Vagina (tissue), 2 donors: ENCODE measurements around the gene ASNSD1.

ENCODE experiments used
- POLR2AphosphoS5 ChIP-seq, 2 donors: sonication (generic); formaldehyde crosslinking; IDR thresholded peaks; one replicate each; pipeline ENCODE4 v1.9.0; 2017; ENCODE audit warnings: antibody characterized with exemption in 2 of 2, mild to moderate bottlenecking in 2 of 2, low read depth in 1 of 2; ENCODE audit not compliant: insufficient read depth in 1 of 2
- TF ChIP-seq, protein P1 (sequence below), 3 experiments: fragments of 450-650 bp in 2 of 3; fragments of 200-600 bp in 1 of 3; sonication (generic) in 1 of 3; IDR thresholded peaks; one replicate each; pipeline ENCODE4 v1.5.1; 2017 to 2019; ENCODE audit warnings: antibody characterized with exemption in 3 of 3, mild to moderate bottlenecking in 2 of 3, moderate library complexity in 2 of 3

DNA sequence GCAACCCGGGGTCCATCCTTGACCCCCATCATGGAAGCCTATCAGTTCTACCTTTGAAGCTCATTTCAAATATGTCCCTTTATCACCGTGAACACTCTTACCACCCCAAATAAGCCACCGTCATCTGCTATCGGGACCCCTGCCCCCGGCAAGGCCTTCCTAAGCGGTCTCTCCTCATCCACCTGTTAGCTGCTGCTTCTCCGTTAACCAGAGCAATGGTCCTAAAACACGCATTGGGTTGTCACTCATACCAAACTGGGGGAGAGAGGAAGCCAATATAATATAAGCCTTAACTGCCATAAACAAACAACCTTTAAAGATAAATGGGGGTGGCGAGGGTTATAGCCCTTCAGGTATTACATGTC lies 680 bp downstream of the ASNSD1 start:
- TF ChIP-seq, protein P1, sequence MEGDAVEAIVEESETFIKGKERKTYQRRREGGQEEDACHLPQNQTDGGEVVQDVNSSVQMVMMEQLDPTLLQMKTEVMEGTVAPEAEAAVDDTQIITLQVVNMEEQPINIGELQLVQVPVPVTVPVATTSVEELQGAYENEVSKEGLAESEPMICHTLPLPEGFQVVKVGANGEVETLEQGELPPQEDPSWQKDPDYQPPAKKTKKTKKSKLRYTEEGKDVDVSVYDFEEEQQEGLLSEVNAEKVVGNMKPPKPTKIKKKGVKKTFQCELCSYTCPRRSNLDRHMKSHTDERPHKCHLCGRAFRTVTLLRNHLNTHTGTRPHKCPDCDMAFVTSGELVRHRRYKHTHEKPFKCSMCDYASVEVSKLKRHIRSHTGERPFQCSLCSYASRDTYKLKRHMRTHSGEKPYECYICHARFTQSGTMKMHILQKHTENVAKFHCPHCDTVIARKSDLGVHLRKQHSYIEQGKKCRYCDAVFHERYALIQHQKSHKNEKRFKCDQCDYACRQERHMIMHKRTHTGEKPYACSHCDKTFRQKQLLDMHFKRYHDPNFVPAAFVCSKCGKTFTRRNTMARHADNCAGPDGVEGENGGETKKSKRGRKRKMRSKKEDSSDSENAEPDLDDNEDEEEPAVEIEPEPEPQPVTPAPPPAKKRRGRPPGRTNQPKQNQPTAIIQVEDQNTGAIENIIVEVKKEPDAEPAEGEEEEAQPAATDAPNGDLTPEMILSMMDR (IDR thresholded peaks at IDR 0.05), result no peak
- no peak for TF ChIP-seq POLR2AphosphoS5 (IDR thresholded peaks at IDR 0.05; ENCODE audit: insufficient read depth in 1 of 2, low read depth in 1 of 2)
